HepG2 (cell line): Measurements from ENCODE around the gene SLC41A1.

Experiments
- CHD4 ChIP-seq: fragments of 200-600 bp; sonication (generic); IDR thresholded peaks from 2 replicates; pipeline ENCODE4 v1.7.0; 2017; ENCODE audit warnings: mild to moderate bottlenecking, low read length, borderline replicate concordance
- EZH2 ChIP-seq: conservative IDR thresholded peaks from 2 replicates; pipeline ENCODE4 v1.6.1; 2012; ENCODE audit warnings: mild to moderate bottlenecking, low read depth, low read length, moderate library complexity
- MAFF ChIP-seq: IDR thresholded peaks from 2 replicates; pipeline ENCODE4 v1.6.1; 2011; ENCODE audit warnings: low read depth, low read length, improper control_type of control experiment
- ZKSCAN8 ChIP-seq: IDR thresholded peaks from 2 replicates; pipeline ENCODE4 v1.6.1; 2016; ENCODE audit warnings: borderline replicate concordance, missing genetic modification reagents, missing compliant biosample characterization
- ZNF747 ChIP-seq: sonication (generic); formaldehyde crosslinking; IDR thresholded peaks from 2 replicates; pipeline ENCODE4 v1.8.1; 2023; ENCODE audit warnings: missing genetic modification reagents, mild to moderate bottlenecking, borderline replicate concordance
- TF ChIP-seq, protein P1 (sequence below), 2 experiments: fragments of 450-650 bp in 1 of 2; sonication (generic) in 1 of 2; formaldehyde crosslinking in 1 of 2; IDR thresholded peaks; 2 replicates each; pipeline versions ENCODE4 v1.6.1 to v1.8.0; 2016 to 2022; ENCODE audit warnings: antibody characterized with exemption in 1 of 2, mild to moderate bottlenecking in 1 of 2, missing genetic modification reagents in 1 of 2
- TF ChIP-seq, protein P2 (sequence below): sonication (generic); formaldehyde crosslinking; IDR thresholded peaks from 2 replicates; pipeline ENCODE4 v1.4.0; 2020; ENCODE audit warnings: missing genetic modification reagents, borderline replicate concordance
- TF ChIP-seq, protein P3 (sequence below), 2 experiments: sonication (generic) in 1 of 2; formaldehyde crosslinking in 1 of 2; IDR thresholded peaks; 2 replicates each; pipeline versions ENCODE4 v1.4.0 to v1.6.1; 2018 to 2020; ENCODE audit warnings: missing genetic modification reagents in 2 of 2, borderline replicate concordance in 1 of 2, low read depth in 1 of 2, mild to moderate bottlenecking in 1 of 2, missing biosample characterization in 1 of 2
- TF ChIP-seq, protein P4 (sequence below): sonication (generic); formaldehyde crosslinking; IDR thresholded peaks from 2 replicates; pipeline ENCODE4 v1.5.0; 2020; ENCODE audit warnings: mild to moderate bottlenecking, missing genetic modification reagents, moderate library complexity

DNA sequence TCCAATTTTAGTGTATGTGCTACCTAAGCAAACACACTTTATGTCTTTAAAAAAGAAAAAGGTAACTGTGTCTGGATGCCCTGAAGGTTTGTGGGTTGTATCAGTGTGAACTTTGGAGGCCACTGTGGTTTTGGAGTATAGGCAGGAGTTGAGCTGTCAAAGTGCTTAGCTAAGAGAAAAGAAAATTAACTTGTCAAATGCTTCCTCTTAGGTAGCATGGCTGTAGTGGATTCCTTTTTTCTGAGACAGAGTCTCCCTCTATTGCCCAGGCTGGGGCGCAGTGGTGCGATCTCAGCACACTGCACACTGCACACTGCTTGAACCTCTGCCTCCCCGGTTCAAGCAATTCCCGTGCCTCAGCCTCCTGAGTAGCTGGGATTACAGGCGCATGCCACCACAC is 11.2 kb upstream of the SLC41A1 start:
- TF ChIP-seq ZNF747 (CRISPR knock-in tag), result no peak
- TF ChIP-seq EZH2, result no peak
- TF ChIP-seq, protein P1, sequence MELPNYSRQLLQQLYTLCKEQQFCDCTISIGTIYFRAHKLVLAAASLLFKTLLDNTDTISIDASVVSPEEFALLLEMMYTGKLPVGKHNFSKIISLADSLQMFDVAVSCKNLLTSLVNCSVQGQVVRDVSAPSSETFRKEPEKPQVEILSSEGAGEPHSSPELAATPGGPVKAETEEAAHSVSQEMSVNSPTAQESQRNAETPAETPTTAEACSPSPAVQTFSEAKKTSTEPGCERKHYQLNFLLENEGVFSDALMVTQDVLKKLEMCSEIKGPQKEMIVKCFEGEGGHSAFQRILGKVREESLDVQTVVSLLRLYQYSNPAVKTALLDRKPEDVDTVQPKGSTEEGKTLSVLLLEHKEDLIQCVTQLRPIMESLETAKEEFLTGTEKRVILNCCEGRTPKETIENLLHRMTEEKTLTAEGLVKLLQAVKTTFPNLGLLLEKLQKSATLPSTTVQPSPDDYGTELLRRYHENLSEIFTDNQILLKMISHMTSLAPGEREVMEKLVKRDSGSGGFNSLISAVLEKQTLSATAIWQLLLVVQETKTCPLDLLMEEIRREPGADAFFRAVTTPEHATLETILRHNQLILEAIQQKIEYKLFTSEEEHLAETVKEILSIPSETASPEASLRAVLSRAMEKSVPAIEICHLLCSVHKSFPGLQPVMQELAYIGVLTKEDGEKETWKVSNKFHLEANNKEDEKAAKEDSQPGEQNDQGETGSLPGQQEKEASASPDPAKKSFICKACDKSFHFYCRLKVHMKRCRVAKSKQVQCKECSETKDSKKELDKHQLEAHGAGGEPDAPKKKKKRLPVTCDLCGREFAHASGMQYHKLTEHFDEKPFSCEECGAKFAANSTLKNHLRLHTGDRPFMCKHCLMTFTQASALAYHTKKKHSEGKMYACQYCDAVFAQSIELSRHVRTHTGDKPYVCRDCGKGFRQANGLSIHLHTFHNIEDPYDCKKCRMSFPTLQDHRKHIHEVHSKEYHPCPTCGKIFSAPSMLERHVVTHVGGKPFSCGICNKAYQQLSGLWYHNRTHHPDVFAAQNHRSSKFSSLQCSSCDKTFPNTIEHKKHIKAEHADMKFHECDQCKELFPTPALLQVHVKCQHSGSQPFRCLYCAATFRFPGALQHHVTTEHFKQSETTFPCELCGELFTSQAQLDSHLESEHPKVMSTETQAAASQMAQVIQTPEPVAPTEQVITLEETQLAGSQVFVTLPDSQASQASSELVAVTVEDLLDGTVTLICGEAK (IDR thresholded peaks at IDR 0.05), result no peak
- TF ChIP-seq, protein P1 (CRISPR knock-in tag; IDR thresholded peaks at IDR 0.05), result no peak
- TF ChIP-seq, protein P2, sequence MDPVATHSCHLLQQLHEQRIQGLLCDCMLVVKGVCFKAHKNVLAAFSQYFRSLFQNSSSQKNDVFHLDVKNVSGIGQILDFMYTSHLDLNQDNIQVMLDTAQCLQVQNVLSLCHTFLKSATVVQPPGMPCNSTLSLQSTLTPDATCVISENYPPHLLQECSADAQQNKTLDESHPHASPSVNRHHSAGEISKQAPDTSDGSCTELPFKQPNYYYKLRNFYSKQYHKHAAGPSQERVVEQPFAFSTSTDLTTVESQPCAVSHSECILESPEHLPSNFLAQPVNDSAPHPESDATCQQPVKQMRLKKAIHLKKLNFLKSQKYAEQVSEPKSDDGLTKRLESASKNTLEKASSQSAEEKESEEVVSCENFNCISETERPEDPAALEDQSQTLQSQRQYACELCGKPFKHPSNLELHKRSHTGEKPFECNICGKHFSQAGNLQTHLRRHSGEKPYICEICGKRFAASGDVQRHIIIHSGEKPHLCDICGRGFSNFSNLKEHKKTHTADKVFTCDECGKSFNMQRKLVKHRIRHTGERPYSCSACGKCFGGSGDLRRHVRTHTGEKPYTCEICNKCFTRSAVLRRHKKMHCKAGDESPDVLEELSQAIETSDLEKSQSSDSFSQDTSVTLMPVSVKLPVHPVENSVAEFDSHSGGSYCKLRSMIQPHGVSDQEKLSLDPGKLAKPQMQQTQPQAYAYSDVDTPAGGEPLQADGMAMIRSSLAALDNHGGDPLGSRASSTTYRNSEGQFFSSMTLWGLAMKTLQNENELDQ, result no peak
- TF ChIP-seq CHD4, result no peak
- no peak for TF ChIP-seq ZKSCAN8 (CRISPR knock-in tag)
- TF ChIP-seq MAFF, result no peak
- TF ChIP-seq, protein P3, sequence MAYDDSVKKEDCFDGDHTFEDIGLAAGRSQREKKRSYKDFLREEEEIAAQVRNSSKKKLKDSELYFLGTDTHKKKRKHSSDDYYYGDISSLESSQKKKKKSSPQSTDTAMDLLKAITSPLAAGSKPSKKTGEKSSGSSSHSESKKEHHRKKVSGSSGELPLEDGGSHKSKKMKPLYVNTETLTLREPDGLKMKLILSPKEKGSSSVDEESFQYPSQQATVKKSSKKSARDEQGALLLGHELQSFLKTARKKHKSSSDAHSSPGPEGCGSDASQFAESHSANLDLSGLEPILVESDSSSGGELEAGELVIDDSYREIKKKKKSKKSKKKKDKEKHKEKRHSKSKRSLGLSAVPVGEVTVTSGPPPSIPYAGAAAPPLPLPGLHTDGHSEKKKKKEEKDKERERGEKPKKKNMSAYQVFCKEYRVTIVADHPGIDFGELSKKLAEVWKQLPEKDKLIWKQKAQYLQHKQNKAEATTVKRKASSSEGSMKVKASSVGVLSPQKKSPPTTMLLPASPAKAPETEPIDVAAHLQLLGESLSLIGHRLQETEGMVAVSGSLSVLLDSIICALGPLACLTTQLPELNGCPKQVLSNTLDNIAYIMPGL (CRISPR knock-in tag; IDR thresholded peaks at IDR 0.05; ENCODE audit: borderline replicate concordance in 1 of 2, low read depth in 1 of 2), result no peak
- TF ChIP-seq, protein P4, sequence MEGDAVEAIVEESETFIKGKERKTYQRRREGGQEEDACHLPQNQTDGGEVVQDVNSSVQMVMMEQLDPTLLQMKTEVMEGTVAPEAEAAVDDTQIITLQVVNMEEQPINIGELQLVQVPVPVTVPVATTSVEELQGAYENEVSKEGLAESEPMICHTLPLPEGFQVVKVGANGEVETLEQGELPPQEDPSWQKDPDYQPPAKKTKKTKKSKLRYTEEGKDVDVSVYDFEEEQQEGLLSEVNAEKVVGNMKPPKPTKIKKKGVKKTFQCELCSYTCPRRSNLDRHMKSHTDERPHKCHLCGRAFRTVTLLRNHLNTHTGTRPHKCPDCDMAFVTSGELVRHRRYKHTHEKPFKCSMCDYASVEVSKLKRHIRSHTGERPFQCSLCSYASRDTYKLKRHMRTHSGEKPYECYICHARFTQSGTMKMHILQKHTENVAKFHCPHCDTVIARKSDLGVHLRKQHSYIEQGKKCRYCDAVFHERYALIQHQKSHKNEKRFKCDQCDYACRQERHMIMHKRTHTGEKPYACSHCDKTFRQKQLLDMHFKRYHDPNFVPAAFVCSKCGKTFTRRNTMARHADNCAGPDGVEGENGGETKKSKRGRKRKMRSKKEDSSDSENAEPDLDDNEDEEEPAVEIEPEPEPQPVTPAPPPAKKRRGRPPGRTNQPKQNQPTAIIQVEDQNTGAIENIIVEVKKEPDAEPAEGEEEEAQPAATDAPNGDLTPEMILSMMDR (CRISPR knock-in tag), result peak; percentile 12; the same call in 1 of the 2 replicates
